Osteoblast (primary cell): Measurements from ENCODE around the gene AHDC1. TPM values are rescaled to one million over a fixed set of nuclear protein-coding genes. Genes with fewer than 3 reads are reported as not detected.

Experiments used
- DNase-seq: peaks from one replicate; pipeline ENCODE4 v3.0.0; 2011; ENCODE audit warnings: low spot score, mixed read lengths; ENCODE audit not compliant: insufficient read length; ENCODE audit errors: missing footprints
- H2AFZ ChIP-seq: 2 replicates; pipeline ENCODE4 v1.6.0; 2011; ENCODE audit warnings: mild to moderate bottlenecking, low read length
- H3K27ac ChIP-seq: 2 replicates; pipeline ENCODE4 v1.5.1; 2011; ENCODE audit warnings: mild to moderate bottlenecking, low read depth, low read length, moderate library complexity
- H3K27me3 ChIP-seq: 2 replicates; pipeline ENCODE4 v1.6.0; 2012; ENCODE audit warnings: mild to moderate bottlenecking, control low read depth, inconsistent platforms, low read length, moderate library complexity; ENCODE audit not compliant: insufficient read depth
- H3K36me3 ChIP-seq: 2 replicates; pipeline ENCODE4 v1.5.1; 2011; ENCODE audit warnings: mild to moderate bottlenecking, low read length, control low read depth, moderate library complexity; ENCODE audit not compliant: insufficient read depth
- H3K4me1 ChIP-seq: 2 replicates; pipeline ENCODE4 v1.5.1; 2011; ENCODE audit warnings: mild to moderate bottlenecking, low read length, control low read depth, moderate library complexity; ENCODE audit not compliant: insufficient read depth
- H3K4me2 ChIP-seq: 2 replicates; pipeline ENCODE4 v1.6.0; 2011; ENCODE audit warnings: mild to moderate bottlenecking, low read length; ENCODE audit not compliant: insufficient read depth
- H3K4me3 ChIP-seq: fragments of 200-600 bp; sonication (generic); 3 replicates; pipeline ENCODE4 v1.5.1; 2012; ENCODE audit warnings: mild to moderate bottlenecking, low read length, inconsistent platforms; ENCODE audit not compliant: insufficient read depth
- H3K79me2 ChIP-seq: 2 replicates; pipeline ENCODE4 v1.6.0; 2012; ENCODE audit warnings: mild to moderate bottlenecking, low read length, control low read depth, inconsistent platforms; ENCODE audit not compliant: insufficient read depth
- H3K9me3 ChIP-seq: 2 replicates; pipeline ENCODE4 v1.5.1; 2011; ENCODE audit warnings: low read depth, low read length, control low read depth
- H4K20me1 ChIP-seq: 2 replicates; pipeline ENCODE4 v1.6.0; 2012; ENCODE audit warnings: mild to moderate bottlenecking, low read length, control low read depth; ENCODE audit not compliant: insufficient read depth
- CTCF ChIP-seq: IDR thresholded peaks from 2 replicates; pipeline ENCODE4 v1.5.1; 2011; ENCODE audit warnings: mild to moderate bottlenecking, low read depth, low read length, moderate library complexity; ENCODE audit errors: extremely low read depth
- total RNA-seq: library from RNA; depleted of rRNA; stranded (reverse); fragments of >200 nt; gene quantifications from 2 replicates; pipeline ENCODE4 v1.2.3, GENCODE V29; 2012

The AHDC1 gene
- total RNA-seq, result 11.2 and 13.3 TPM in 2 replicates

GRCh38 chr1:27603681-27604578 lies at the start of gene AHDC1:
Gene AHDC1 (minus strand): TSS chr1:27604144. CDS start chr1:27552115, 52,029 bp downstream.
- peak; percentile 99 for DNase-seq
- peaks cover 35% of the 10 kb centered on the region for H4K20me1 ChIP-seq
- peak within 1 kb of the TSS; percentile 85 for H2AFZ ChIP-seq
- TF ChIP-seq CTCF, result no peak
- peaks cover 47% of the 10 kb centered on the region for H3K79me2 ChIP-seq
- no peaks in the 10 kb centered on the region for H3K9me3 ChIP-seq
- H3K4me1 ChIP-seq, result peaks cover 29% of the 10 kb centered on the region
- H3K4me3 ChIP-seq, result peak within 1 kb of the TSS; percentile 87
- no peaks in the 10 kb centered on the region for H3K27me3 ChIP-seq
- H3K36me3 ChIP-seq, result no peaks in the 10 kb centered on the region
- peak within 1 kb of the TSS; percentile 92 for H3K4me2 ChIP-seq
- peak within 1 kb of the TSS; percentile 33 for H3K27ac ChIP-seq

GRCh38 chr1:27652111-27652864 lies 48.3 kb upstream of the AHDC1 start:
- H3K4me2 ChIP-seq, result no peak overlapping the region
- no peak for DNase-seq
- no peak overlapping the region for H3K4me3 ChIP-seq
- no peaks in the 10 kb centered on the region for H3K36me3 ChIP-seq
- H2AFZ ChIP-seq, result no peak overlapping the region
- H3K27ac ChIP-seq, result no peak overlapping the region
- H3K9me3 ChIP-seq, result no peaks in the 10 kb centered on the region
- H4K20me1 ChIP-seq, result no peaks in the 10 kb centered on the region
- peaks cover 24% of the 10 kb centered on the region for H3K4me1 ChIP-seq
- H3K79me2 ChIP-seq, result no peaks in the 10 kb centered on the region
- TF ChIP-seq CTCF, result no peak
- H3K27me3 ChIP-seq, result no peaks in the 10 kb centered on the region

GRCh38 chr1:27650539-27651175 lies 46.7 kb upstream of the AHDC1 start:
- Histone ChIP-seq H3K36me3 (no peaks in the 10 kb centered on the region), H3K4me3 (no peak overlapping the region), H3K79me2 (no peaks in the 10 kb centered on the region), H3K4me2 (no peak overlapping the region), H3K4me1 (peaks cover 16% of the 10 kb centered on the region), H2AFZ (peak overlapping the region; percentile 80), H4K20me1 (no peaks in the 10 kb centered on the region), H3K27ac (peak overlapping the region; percentile 51), H3K9me3 (no peaks in the 10 kb centered on the region), H3K27me3 (no peaks in the 10 kb centered on the region)
- TF ChIP-seq CTCF, result no peak
- no peak for DNase-seq
